Nephron (organoid): ENCODE data around the gene RUFY4.

ENCODE experiments used
- H3K27ac Mint-ChIP-seq, 3 experiments: 2 replicates each; pipeline ENCODE4 v1.8.0; 2020; ENCODE audit warnings: mixed read lengths in 3 of 3, mild to moderate bottlenecking in 2 of 3, moderate library complexity in 1 of 3
- H3K27me3 Mint-ChIP-seq: 2 replicates; pipeline ENCODE4 v1.8.0; 2021; ENCODE audit warnings: low read depth, mild to moderate bottlenecking, moderate library complexity, mixed read lengths
- H3K36me3 Mint-ChIP-seq: 2 replicates; pipeline ENCODE4 v1.8.0; 2020; ENCODE audit warnings: low read depth, mixed read lengths
- H3K4me1 Mint-ChIP-seq: 2 replicates; pipeline ENCODE4 v1.8.0; 2020; ENCODE audit warnings: mixed read lengths
- H3K4me3 Mint-ChIP-seq, 3 experiments: 2 replicates each; pipeline ENCODE4 v1.8.0; 2020; ENCODE audit warnings: mild to moderate bottlenecking in 3 of 3, mixed read lengths in 3 of 3, moderate library complexity in 2 of 3
- H3K9me3 Mint-ChIP-seq: 2 replicates; pipeline ENCODE4 v1.8.0; 2020; ENCODE audit warnings: mixed read lengths
- TF ChIP-seq, protein P1 (sequence below), 3 experiments: fragments of 200-600 bp; sonication (generic); IDR thresholded peaks; one replicate each; pipeline ENCODE4 v1.5.0; 2021; ENCODE audit warnings: antibody characterized with exemption in 3 of 3; ENCODE audit not compliant: unreplicated experiment in 3 of 3

The RUFY4 gene

GRCh38 chr2:218073185-218073584, 4.1 kb downstream of the RUFY4 start:
- H3K9me3 Mint-ChIP-seq: no peaks in the 10 kb centered on the region
- H3K4me3 Mint-ChIP-seq: no peak overlapping the region
- no peak overlapping the region for H3K27ac Mint-ChIP-seq
- H3K27me3 Mint-ChIP-seq: peaks cover 33% of the 10 kb centered on the region
- H3K36me3 Mint-ChIP-seq: no peaks in the 10 kb centered on the region
- TF ChIP-seq, protein P1, sequence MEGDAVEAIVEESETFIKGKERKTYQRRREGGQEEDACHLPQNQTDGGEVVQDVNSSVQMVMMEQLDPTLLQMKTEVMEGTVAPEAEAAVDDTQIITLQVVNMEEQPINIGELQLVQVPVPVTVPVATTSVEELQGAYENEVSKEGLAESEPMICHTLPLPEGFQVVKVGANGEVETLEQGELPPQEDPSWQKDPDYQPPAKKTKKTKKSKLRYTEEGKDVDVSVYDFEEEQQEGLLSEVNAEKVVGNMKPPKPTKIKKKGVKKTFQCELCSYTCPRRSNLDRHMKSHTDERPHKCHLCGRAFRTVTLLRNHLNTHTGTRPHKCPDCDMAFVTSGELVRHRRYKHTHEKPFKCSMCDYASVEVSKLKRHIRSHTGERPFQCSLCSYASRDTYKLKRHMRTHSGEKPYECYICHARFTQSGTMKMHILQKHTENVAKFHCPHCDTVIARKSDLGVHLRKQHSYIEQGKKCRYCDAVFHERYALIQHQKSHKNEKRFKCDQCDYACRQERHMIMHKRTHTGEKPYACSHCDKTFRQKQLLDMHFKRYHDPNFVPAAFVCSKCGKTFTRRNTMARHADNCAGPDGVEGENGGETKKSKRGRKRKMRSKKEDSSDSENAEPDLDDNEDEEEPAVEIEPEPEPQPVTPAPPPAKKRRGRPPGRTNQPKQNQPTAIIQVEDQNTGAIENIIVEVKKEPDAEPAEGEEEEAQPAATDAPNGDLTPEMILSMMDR (IDR thresholded peaks at IDR 0.05; ENCODE audit: unreplicated experiment in 3 of 3): no peak
- H3K4me1 Mint-ChIP-seq: peaks cover 5% of the 10 kb centered on the region

DNA sequence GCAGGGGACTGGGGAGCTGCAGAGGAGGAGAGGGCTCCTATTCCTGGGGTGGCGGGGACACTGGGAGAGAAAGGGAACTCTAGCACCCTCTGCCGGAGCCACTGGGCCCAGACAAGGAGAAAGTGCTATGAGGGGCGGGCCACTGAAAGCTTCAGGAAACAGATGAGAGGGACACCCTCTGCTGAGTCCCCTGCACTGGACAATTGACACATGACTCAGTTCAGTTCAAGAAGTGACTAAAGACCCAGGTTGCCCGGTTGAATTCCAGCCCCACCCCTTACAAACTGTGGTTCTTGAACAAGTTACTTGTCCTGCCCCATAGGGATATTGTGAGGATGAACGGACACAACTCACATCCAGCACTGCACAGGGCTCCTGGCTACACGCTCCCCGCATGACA, 5.0 kb downstream of the RUFY4 start:
- TF ChIP-seq, protein P1 (IDR thresholded peaks at IDR 0.05; ENCODE audit: unreplicated experiment in 3 of 3): peak in 1 of 3 experiments; percentile 35
- H3K9me3 Mint-ChIP-seq: no peaks in the 10 kb centered on the region
- H3K27ac Mint-ChIP-seq: no peak overlapping the region
- no peak overlapping the region for H3K4me3 Mint-ChIP-seq
- H3K27me3 Mint-ChIP-seq: peaks cover 25% of the 10 kb centered on the region
- no peaks in the 10 kb centered on the region for H3K4me1 Mint-ChIP-seq
- no peaks in the 10 kb centered on the region for H3K36me3 Mint-ChIP-seq

- no peaks in the 10 kb centered on the region for H3K36me3 Mint-ChIP-seq
- TF ChIP-seq, protein P1 (IDR thresholded peaks at IDR 0.05; ENCODE audit: unreplicated experiment in 3 of 3): no peak
- H3K27me3 Mint-ChIP-seq: peaks cover 20% of the 10 kb centered on the region
- no peak overlapping the region for H3K4me3 Mint-ChIP-seq
- no peaks in the 10 kb centered on the region for H3K4me1 Mint-ChIP-seq
- no peaks in the 10 kb centered on the region for H3K9me3 Mint-ChIP-seq
- H3K27ac Mint-ChIP-seq: no peak overlapping the region
Observed at GRCh38 chr2:218075975-218076811, 7.1 kb downstream of the RUFY4 start.

DNA sequence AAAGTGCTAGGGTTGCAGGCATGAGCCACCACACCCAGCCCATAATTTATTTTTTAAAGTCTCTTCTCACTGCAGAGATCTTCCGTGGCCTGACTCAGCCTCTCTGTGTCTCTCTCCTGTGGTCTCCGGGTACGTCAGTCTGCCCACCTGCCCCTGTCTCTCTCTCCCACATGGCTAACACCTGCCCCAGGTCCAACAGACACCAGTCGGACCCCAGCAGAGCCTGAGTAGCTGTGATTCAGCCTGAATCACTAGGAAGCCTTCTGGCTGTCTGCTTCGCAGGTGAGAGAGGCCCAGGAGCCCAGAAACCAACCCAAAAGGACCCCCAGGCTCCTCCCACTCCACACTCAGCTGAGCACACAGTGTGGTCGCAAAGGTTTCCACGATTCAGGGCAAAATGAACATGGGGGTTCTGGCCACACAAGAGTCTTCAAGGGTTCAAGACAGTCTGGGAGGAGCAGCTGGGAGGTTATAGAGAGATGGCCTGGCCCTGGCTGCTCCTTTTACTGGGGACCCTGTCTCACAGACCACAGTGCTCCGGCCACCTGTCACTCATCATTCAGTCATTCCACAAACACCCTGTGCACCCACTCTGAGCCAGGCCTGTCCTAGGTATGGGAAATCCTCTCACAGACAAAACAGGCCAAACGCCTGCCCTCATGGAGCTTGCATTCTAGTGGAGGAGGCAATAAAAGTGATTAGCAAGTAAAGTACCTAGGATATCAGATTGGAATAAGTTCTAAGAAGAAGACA, 8.6 kb downstream of the RUFY4 start:
- no peaks in the 10 kb centered on the region for H3K4me1 Mint-ChIP-seq
- TF ChIP-seq, protein P1 (IDR thresholded peaks at IDR 0.05; ENCODE audit: unreplicated experiment in 3 of 3): no peak
- no peaks in the 10 kb centered on the region for H3K9me3 Mint-ChIP-seq
- peaks cover 14% of the 10 kb centered on the region for H3K27me3 Mint-ChIP-seq
- H3K36me3 Mint-ChIP-seq: peaks cover 3% of the 10 kb centered on the region
- no peak overlapping the region for H3K4me3 Mint-ChIP-seq
- no peak overlapping the region for H3K27ac Mint-ChIP-seq

- Mint-ChIP-seq H3K4me1 (no peaks in the 10 kb centered on the region), H3K9me3 (peaks cover 3% of the 10 kb centered on the region), H3K27ac (no peak overlapping the region), H3K36me3 (peaks cover 3% of the 10 kb centered on the region), H3K4me3 (no peak overlapping the region), H3K27me3 (peaks cover 10% of the 10 kb centered on the region)
- TF ChIP-seq, protein P1 (IDR thresholded peaks at IDR 0.05; ENCODE audit: unreplicated experiment in 3 of 3): no peak
Observed at GRCh38 chr2:218079943-218080913, 11.2 kb downstream of the RUFY4 start.
